GM23338 (cell line): ENCODE results near the gene FAM185A. TPM values are rescaled to one million over a fixed set of nuclear protein-coding genes. Genes with fewer than 3 reads are reported as not detected.

Experiments used
- ETS1 ChIP-seq: IDR thresholded peaks from 2 replicates; pipeline ENCODE4 v1.6.1; 2016; ENCODE audit warnings: antibody characterized with exemption
- polyA plus RNA-seq: library from polyadenylated mRNA; unstranded; fragments of >200 nt; fragmentation: Nextera tagmentation; extraction: Ambion mirVana; gene quantifications from 2 replicates; pipeline ENCODE4 v1.2.1, GENCODE V29; 2016
- small RNA-seq: library from RNA; depleted of rRNA; stranded (forward); fragments of <200 nt; gene quantifications from one replicate; pipeline ENCODE3, GENCODE V24; 2014; ENCODE audit warnings: low replicate concordance
- total RNA-seq: library from RNA; depleted of rRNA; stranded (reverse); fragments of >200 nt; shearing (Covaris generic); gene quantifications from 2 replicates; pipeline ENCODE4 v1.2.3, GENCODE V29; 2014; rRNA removed

Gene FAM185A
- total and polyA plus RNA-seq, 2 experiments from 2014 or later, result 5.7 to 11.7 TPM

GRCh38 chr7:102856036-102856435 lies 107.2 kb downstream of the FAM185A start (continued):
- TF ChIP-seq ETS1, result no peak

Small RNAs within 50 kb of the gene (small RNA-seq; reads per million reads assigned to genes)
- gene RNU6-1136P, result not detected

Other genes with a start within 250 kb of the FAM185A start
- gene RASA4B, start 231.2 kb upstream of the FAM185A start, total RNA-seq, result 1.5 and 4.2 TPM in 2 replicates
- 0.99 and 1.1 TPM in 2 replicates for gene RASA4B, start 231.2 kb upstream of the FAM185A start, polyA plus RNA-seq
- 1.5 TPM in 1 of 2 replicates, not detected in the other for gene UPK3BL2, start 205.3 kb upstream of the FAM185A start, total RNA-seq
- 0.87 and 0.99 TPM in 2 replicates for gene UPK3BL2, start 205.3 kb upstream of the FAM185A start, polyA plus RNA-seq
- gene SPDYE2, start 197.8 kb upstream of the FAM185A start, total RNA-seq, result not detected in 2 replicates
- 0.79 and 1.0 TPM in 2 replicates for gene SPDYE2, start 197.8 kb upstream of the FAM185A start, polyA plus RNA-seq
- gene POLR2J3, start 176.4 kb upstream of the FAM185A start, total RNA-seq, result 8.7 and 18.9 TPM in 2 replicates
- 135 and 155 TPM in 2 replicates for gene POLR2J3, start 176.4 kb upstream of the FAM185A start, polyA plus RNA-seq
- 2.4 and 4.4 TPM in 2 replicates for gene RASA4, start 132.2 kb upstream of the FAM185A start, total RNA-seq
- gene RASA4, start 132.2 kb upstream of the FAM185A start, polyA plus RNA-seq, result 1.6 and 2.6 TPM in 2 replicates
- 10.6 and 12.6 TPM in 2 replicates for gene UPK3BL1, start 106.2 kb upstream of the FAM185A start, total RNA-seq
- gene UPK3BL1, start 106.2 kb upstream of the FAM185A start, polyA plus RNA-seq, result 5.0 and 7.7 TPM in 2 replicates
- not detected in 2 replicates for gene SPDYE2B, start 98.7 kb upstream of the FAM185A start, total RNA-seq
- 1.7 TPM in 1 of 2 replicates, not detected in the other for gene SPDYE2B, start 98.7 kb upstream of the FAM185A start, polyA plus RNA-seq
- gene POLR2J2, start 77.3 kb upstream of the FAM185A start, total RNA-seq, result 0.50 and 3.8 TPM in 2 replicates
- 1.5 and 3.2 TPM in 2 replicates for gene POLR2J2, start 77.3 kb upstream of the FAM185A start, polyA plus RNA-seq
- gene LRRC17, start 164.0 kb downstream of the FAM185A start, total RNA-seq, result 3.1 and 9.4 TPM in 2 replicates
- gene LRRC17, start 164.0 kb downstream of the FAM185A start, polyA plus RNA-seq, result 1.0 and 2.8 TPM in 2 replicates